GM23338 (cell line): ENCODE data around the gene CCDC187. TPM values are rescaled to one million over a fixed set of nuclear protein-coding genes. Genes with fewer than 3 reads are reported as not detected.

Experiments used
- ATAC-seq: fragments of 200-7000 bp; cut with Tn5 transposase; 3 replicates; pipeline ENCODE4 v1.9.1; 2020
- DNase-seq: peaks from one replicate; pipeline ENCODE4 v3.0.0-alpha.2; 2015; ENCODE audit warnings: low spot score
- H2AFZ ChIP-seq: fragments of 200-600 bp; sonication (generic); 2 replicates; pipeline ENCODE4 v1.8.0; 2016; ENCODE audit warnings: antibody characterized with exemption, mild to moderate bottlenecking, moderate library complexity
- H3F3A ChIP-seq: fragments of 200-600 bp; sonication (generic); replicated peaks from 2 replicates; pipeline ENCODE4 v1.8.0; 2017; ENCODE audit warnings: antibody characterized with exemption, mixed run types, low read depth
- H3K27ac ChIP-seq: fragments of 200-600 bp; sonication (generic); 2 replicates; pipeline ENCODE4 v1.6.1; 2016; ENCODE audit warnings: low read depth
- H3K27me3 ChIP-seq: fragments of 200-600 bp; sonication (generic); 2 replicates; pipeline ENCODE4 v1.8.0; 2016; ENCODE audit warnings: mild to moderate bottlenecking, mixed run types, moderate library complexity; ENCODE audit not compliant: insufficient read depth
- H3K36me3 ChIP-seq: fragments of 200-600 bp; sonication (generic); 2 replicates; pipeline ENCODE4 v1.8.0; 2016; ENCODE audit warnings: mild to moderate bottlenecking; ENCODE audit not compliant: insufficient read depth
- H3K4me1 ChIP-seq: fragments of 200-600 bp; sonication (generic); 2 replicates; pipeline ENCODE4 v1.8.0; 2016; ENCODE audit warnings: mild to moderate bottlenecking, moderate library complexity; ENCODE audit not compliant: insufficient read depth
- H3K4me2 ChIP-seq: fragments of 200-600 bp; sonication (generic); 2 replicates; pipeline ENCODE4 v1.7.1; 2017; ENCODE audit warnings: mixed run types
- H3K4me3 ChIP-seq: fragments of 200-600 bp; sonication (generic); 2 replicates; pipeline ENCODE4 v1.6.1; 2016; ENCODE audit warnings: mixed run types
- H3K79me2 ChIP-seq: fragments of 200-600 bp; sonication (generic); replicated peaks from 2 replicates; pipeline ENCODE4 v1.8.0; 2017; ENCODE audit warnings: mild to moderate bottlenecking; ENCODE audit not compliant: insufficient read depth
- H3K9me2 ChIP-seq: fragments of 200-600 bp; sonication (generic); 2 replicates; pipeline ENCODE4 v1.8.0; 2017; ENCODE audit not compliant: insufficient read depth
- H4K20me1 ChIP-seq: fragments of 200-600 bp; sonication (generic); replicated peaks from 2 replicates; pipeline ENCODE4 v1.8.0; 2017; ENCODE audit warnings: mild to moderate bottlenecking; ENCODE audit not compliant: insufficient read depth
- H3K27ac Mint-ChIP-seq: 2 replicates; pipeline ENCODE4 v1.8.0; 2020; ENCODE audit warnings: inconsistent platforms, mild to moderate bottlenecking, moderate library complexity, mixed read lengths
- H3K27me3 Mint-ChIP-seq: 3 replicates; pipeline ENCODE4 v1.8.0; 2022; ENCODE audit warnings: low read depth, mild to moderate bottlenecking, moderate library complexity, mixed read lengths, inconsistent platforms; ENCODE audit not compliant: insufficient read depth, poor library complexity
- H3K36me3 Mint-ChIP-seq: 3 replicates; pipeline ENCODE4 v1.8.0; 2021; ENCODE audit warnings: low read depth, mild to moderate bottlenecking, inconsistent platforms, moderate library complexity, mixed read lengths
- H3K4me1 Mint-ChIP-seq: 3 replicates; pipeline ENCODE4 v1.8.0; 2020; ENCODE audit warnings: mild to moderate bottlenecking, inconsistent platforms, mixed read lengths
- H3K4me3 Mint-ChIP-seq: 3 replicates; pipeline ENCODE4 v1.8.0; 2021; ENCODE audit warnings: moderate library complexity, mild to moderate bottlenecking, inconsistent platforms, mixed read lengths
- H3K9me3 Mint-ChIP-seq: 3 replicates; pipeline ENCODE4 v1.8.0; 2020; ENCODE audit warnings: moderate library complexity, mild to moderate bottlenecking, inconsistent platforms, mixed read lengths
- ETS1 ChIP-seq: IDR thresholded peaks from 2 replicates; pipeline ENCODE4 v1.6.1; 2016; ENCODE audit warnings: antibody characterized with exemption
- JUNB ChIP-seq: IDR thresholded peaks from one replicate; pipeline ENCODE4 v1.6.1; 2016; ENCODE audit warnings: antibody characterized with exemption; ENCODE audit not compliant: unreplicated experiment
- POLR2AphosphoS5 ChIP-seq: IDR thresholded peaks from 2 replicates; pipeline ENCODE4 v1.6.1; 2016; ENCODE audit warnings: antibody characterized with exemption, low read depth
- polyA plus RNA-seq: library from polyadenylated mRNA; unstranded; fragments of >200 nt; fragmentation: Nextera tagmentation; extraction: Ambion mirVana; gene quantifications from 2 replicates; pipeline ENCODE4 v1.2.1, GENCODE V29; 2016
- total RNA-seq: library from RNA; depleted of rRNA; stranded (reverse); fragments of >200 nt; shearing (Covaris generic); gene quantifications from 2 replicates; pipeline ENCODE4 v1.2.3, GENCODE V29; 2014
- TF ChIP-seq, protein P1 (sequence below): fragments of 250-450 bp; sonication (Bioruptor Pico); IDR thresholded peaks from 2 replicates; pipeline ENCODE4 v1.5.0; 2020; ENCODE audit warnings: mild to moderate bottlenecking, moderate library complexity
- TF ChIP-seq, protein P2 (sequence below), 2 experiments: fragments of 200-600 bp in 1 of 2; sonication (generic) in 1 of 2; conservative IDR thresholded peaks; 2 replicates each; pipeline versions ENCODE4 v1.5.1 to v1.6.1; 2016 to 2017; ENCODE audit warnings: antibody characterized with exemption in 2 of 2, low read depth in 2 of 2, mild to moderate bottlenecking in 2 of 2, moderate library complexity in 1 of 2

The CCDC187 gene
- total and polyA plus RNA-seq, 2 experiments from 2014 or later = 0.14 TPM; not detected in 1

GRCh38 chr9:136290508-136291000 is 13.3 kb downstream of the CCDC187 start (continued):
- TF ChIP-seq, protein P1, sequence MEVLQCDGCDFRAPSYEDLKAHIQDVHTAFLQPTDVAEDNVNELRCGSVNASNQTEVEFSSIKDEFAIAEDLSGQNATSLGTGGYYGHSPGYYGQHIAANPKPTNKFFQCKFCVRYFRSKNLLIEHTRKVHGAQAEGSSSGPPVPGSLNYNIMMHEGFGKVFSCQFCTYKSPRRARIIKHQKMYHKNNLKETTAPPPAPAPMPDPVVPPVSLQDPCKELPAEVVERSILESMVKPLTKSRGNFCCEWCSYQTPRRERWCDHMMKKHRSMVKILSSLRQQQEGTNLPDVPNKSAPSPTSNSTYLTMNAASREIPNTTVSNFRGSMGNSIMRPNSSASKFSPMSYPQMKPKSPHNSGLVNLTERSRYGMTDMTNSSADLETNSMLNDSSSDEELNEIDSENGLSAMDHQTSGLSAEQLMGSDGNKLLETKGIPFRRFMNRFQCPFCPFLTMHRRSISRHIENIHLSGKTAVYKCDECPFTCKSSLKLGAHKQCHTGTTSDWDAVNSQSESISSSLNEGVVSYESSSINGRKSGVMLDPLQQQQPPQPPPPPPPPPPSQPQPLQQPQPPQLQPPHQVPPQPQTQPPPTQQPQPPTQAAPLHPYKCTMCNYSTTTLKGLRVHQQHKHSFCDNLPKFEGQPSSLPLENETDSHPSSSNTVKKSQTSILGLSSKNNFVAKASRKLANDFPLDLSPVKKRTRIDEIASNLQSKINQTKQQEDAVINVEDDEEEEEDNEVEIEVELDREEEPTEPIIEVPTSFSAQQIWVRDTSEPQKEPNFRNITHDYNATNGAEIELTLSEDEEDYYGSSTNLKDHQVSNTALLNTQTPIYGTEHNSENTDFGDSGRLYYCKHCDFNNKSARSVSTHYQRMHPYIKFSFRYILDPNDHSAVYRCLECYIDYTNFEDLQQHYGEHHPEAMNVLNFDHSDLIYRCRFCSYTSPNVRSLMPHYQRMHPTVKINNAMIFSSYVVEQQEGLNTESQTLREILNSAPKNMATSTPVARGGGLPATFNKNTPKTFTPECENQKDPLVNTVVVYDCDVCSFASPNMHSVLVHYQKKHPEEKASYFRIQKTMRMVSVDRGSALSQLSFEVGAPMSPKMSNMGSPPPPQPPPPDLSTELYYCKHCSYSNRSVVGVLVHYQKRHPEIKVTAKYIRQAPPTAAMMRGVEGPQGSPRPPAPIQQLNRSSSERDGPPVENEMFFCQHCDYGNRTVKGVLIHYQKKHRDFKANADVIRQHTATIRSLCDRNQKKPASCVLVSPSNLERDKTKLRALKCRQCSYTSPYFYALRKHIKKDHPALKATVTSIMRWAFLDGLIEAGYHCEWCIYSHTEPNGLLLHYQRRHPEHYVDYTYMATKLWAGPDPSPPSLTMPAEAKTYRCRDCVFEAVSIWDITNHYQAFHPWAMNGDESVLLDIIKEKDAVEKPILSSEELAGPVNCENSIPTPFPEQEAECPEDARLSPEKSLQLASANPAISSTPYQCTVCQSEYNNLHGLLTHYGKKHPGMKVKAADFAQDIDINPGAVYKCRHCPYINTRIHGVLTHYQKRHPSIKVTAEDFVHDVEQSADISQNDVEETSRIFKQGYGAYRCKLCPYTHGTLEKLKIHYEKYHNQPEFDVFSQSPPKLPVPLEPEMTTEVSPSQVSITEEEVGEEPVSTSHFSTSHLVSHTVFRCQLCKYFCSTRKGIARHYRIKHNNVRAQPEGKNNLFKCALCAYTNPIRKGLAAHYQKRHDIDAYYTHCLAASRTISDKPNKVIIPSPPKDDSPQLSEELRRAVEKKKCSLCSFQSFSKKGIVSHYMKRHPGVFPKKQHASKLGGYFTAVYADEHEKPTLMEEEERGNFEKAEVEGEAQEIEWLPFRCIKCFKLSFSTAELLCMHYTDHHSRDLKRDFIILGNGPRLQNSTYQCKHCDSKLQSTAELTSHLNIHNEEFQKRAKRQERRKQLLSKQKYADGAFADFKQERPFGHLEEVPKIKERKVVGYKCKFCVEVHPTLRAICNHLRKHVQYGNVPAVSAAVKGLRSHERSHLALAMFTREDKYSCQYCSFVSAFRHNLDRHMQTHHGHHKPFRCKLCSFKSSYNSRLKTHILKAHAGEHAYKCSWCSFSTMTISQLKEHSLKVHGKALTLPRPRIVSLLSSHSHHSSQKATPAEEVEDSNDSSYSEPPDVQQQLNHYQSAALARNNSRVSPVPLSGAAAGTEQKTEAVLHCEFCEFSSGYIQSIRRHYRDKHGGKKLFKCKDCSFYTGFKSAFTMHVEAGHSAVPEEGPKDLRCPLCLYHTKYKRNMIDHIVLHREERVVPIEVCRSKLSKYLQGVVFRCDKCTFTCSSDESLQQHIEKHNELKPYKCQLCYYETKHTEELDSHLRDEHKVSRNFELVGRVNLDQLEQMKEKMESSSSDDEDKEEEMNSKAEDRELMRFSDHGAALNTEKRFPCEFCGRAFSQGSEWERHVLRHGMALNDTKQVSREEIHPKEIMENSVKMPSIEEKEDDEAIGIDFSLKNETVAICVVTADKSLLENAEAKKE = no peak
- TF ChIP-seq ETS1 = no peak
- no peak for TF ChIP-seq JUNB

GRCh38 chr9:136289651-136290507 is 14.0 kb downstream of the CCDC187 start:
- no peak overlapping the region for H3K4me3 ChIP-seq
- no peaks in the 10 kb centered on the region for H3K4me1 ChIP-seq
- H3K36me3 ChIP-seq = no peaks in the 10 kb centered on the region
- no peaks in the 10 kb centered on the region for H4K20me1 ChIP-seq
- no peaks in the 10 kb centered on the region for H3K79me2 ChIP-seq
- H3K9me3 Mint-ChIP-seq = no peaks in the 10 kb centered on the region
- no peak overlapping the region for H2AFZ ChIP-seq
- no peaks in the 10 kb centered on the region for H3K27me3 ChIP-seq
- no peaks in the 10 kb centered on the region for H3K36me3 Mint-ChIP-seq
- H3K9me2 ChIP-seq = no peaks in the 10 kb centered on the region
- no peak for DNase-seq
- H3K27ac ChIP-seq = no peak overlapping the region
- ATAC-seq = peak; percentile 58
- peaks cover 3% of the 10 kb centered on the region for H3K27me3 Mint-ChIP-seq
- TF ChIP-seq POLR2AphosphoS5 = no peak
- TF ChIP-seq, protein P2, sequence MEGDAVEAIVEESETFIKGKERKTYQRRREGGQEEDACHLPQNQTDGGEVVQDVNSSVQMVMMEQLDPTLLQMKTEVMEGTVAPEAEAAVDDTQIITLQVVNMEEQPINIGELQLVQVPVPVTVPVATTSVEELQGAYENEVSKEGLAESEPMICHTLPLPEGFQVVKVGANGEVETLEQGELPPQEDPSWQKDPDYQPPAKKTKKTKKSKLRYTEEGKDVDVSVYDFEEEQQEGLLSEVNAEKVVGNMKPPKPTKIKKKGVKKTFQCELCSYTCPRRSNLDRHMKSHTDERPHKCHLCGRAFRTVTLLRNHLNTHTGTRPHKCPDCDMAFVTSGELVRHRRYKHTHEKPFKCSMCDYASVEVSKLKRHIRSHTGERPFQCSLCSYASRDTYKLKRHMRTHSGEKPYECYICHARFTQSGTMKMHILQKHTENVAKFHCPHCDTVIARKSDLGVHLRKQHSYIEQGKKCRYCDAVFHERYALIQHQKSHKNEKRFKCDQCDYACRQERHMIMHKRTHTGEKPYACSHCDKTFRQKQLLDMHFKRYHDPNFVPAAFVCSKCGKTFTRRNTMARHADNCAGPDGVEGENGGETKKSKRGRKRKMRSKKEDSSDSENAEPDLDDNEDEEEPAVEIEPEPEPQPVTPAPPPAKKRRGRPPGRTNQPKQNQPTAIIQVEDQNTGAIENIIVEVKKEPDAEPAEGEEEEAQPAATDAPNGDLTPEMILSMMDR (conservative IDR thresholded peaks at IDR 0.05; ENCODE audit: low read depth in 2 of 2) = peak in 1 of 2 experiments; percentile 50; a peak in 2 of 4 replicates
- no peak overlapping the region for H3K4me3 Mint-ChIP-seq
- no peak overlapping the region for H3K4me2 ChIP-seq
- no peaks in the 10 kb centered on the region for H3K4me1 Mint-ChIP-seq
- peaks cover 11% of the 10 kb centered on the region; the same call in 1 of the 2 replicates for H3F3A ChIP-seq
- no peak overlapping the region for H3K27ac Mint-ChIP-seq
